Measurements from ENCODE around the gene GXYLT1.

DNA sequence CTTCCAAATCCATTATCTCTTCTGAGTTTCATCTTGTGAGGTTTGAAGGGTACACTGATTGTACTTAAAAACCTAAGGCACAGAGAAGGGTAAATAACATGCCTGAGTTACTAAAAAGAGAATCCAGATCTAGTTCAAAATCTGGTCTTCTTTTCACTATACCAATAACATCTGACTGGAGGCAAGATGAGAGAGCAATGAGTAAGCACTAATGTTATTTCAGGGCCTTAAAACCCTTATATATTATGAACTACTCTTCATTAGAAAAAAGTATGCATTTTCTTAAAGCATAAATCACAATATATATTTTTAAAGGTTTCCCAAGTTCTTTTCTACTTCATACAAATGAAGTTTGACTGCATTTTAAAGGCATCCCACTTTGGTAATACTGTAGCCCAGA is 60.2 kb downstream of the GXYLT1 start:
- TF ChIP-seq POLR2AphosphoS5 (IDR thresholded peaks at IDR 0.05; ENCODE audit: low read depth, low read length): no peak
- no peak for TF ChIP-seq TAF1 (IDR thresholded peaks at IDR 0.05; ENCODE audit: borderline replicate concordance, insufficient read depth, low read length)
- no peak for TF ChIP-seq FOXP2 (optimal IDR thresholded peaks at IDR 0.05; ENCODE audit: borderline replicate concordance, extremely low read depth, extremely low read length, insufficient read depth)
- TF ChIP-seq, protein P1, sequence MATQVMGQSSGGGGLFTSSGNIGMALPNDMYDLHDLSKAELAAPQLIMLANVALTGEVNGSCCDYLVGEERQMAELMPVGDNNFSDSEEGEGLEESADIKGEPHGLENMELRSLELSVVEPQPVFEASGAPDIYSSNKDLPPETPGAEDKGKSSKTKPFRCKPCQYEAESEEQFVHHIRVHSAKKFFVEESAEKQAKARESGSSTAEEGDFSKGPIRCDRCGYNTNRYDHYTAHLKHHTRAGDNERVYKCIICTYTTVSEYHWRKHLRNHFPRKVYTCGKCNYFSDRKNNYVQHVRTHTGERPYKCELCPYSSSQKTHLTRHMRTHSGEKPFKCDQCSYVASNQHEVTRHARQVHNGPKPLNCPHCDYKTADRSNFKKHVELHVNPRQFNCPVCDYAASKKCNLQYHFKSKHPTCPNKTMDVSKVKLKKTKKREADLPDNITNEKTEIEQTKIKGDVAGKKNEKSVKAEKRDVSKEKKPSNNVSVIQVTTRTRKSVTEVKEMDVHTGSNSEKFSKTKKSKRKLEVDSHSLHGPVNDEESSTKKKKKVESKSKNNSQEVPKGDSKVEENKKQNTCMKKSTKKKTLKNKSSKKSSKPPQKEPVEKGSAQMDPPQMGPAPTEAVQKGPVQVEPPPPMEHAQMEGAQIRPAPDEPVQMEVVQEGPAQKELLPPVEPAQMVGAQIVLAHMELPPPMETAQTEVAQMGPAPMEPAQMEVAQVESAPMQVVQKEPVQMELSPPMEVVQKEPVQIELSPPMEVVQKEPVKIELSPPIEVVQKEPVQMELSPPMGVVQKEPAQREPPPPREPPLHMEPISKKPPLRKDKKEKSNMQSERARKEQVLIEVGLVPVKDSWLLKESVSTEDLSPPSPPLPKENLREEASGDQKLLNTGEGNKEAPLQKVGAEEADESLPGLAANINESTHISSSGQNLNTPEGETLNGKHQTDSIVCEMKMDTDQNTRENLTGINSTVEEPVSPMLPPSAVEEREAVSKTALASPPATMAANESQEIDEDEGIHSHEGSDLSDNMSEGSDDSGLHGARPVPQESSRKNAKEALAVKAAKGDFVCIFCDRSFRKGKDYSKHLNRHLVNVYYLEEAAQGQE (IDR thresholded peaks at IDR 0.05; ENCODE audit: insufficient read depth in 1 of 2, low read depth in 2 of 2, low read length in 2 of 2): no peak

Measured in PFSK-1 (cell line).